Neural progenitor cell (in vitro differentiated cells): ENCODE data around the gene NAP1L4. TPM values are rescaled to one million over a fixed set of nuclear protein-coding genes. Genes with fewer than 3 reads are reported as not detected.

ENCODE experiments used
- DNase-seq: peaks from one replicate; pipeline ENCODE4 v3.0.0-alpha.2; 2016; ENCODE audit warnings: low spot score
- H2AFZ ChIP-seq: fragments of 200-600 bp; sonication (generic); replicated peaks from 2 replicates; pipeline ENCODE4 v1.6.1; 2016; ENCODE audit warnings: antibody characterized with exemption
- H3F3A ChIP-seq: fragments of 200-600 bp; sonication (generic); 2 replicates; pipeline ENCODE4 v1.6.1; 2016; ENCODE audit warnings: antibody characterized with exemption, low read depth
- H3K27ac ChIP-seq: fragments of 200-600 bp; sonication (generic); 2 replicates; pipeline ENCODE4 v1.5.1; 2016; ENCODE audit warnings: mild to moderate bottlenecking
- H3K27me3 ChIP-seq: fragments of 200-600 bp; sonication (generic); 2 replicates; pipeline ENCODE4 v1.6.1; 2016; ENCODE audit warnings: mild to moderate bottlenecking, moderate library complexity
- H3K36me3 ChIP-seq: fragments of 200-600 bp; sonication (generic); 2 replicates; pipeline ENCODE4 v1.5.1; 2016
- H3K4me1 ChIP-seq: fragments of 200-600 bp; sonication (generic); 2 replicates; pipeline ENCODE4 v1.6.1; 2016; ENCODE audit warnings: mixed run types
- H3K4me2 ChIP-seq: fragments of 200-600 bp; sonication (generic); 2 replicates; pipeline ENCODE4 v1.6.1; 2016
- H3K4me3 ChIP-seq: fragments of 200-600 bp; sonication (generic); 2 replicates; pipeline ENCODE4 v1.5.1; 2016
- H3K79me2 ChIP-seq: fragments of 200-600 bp; sonication (generic); 2 replicates; pipeline ENCODE4 v1.6.1; 2016; ENCODE audit warnings: low read depth
- H3K9ac ChIP-seq: fragments of 200-600 bp; sonication (generic); 2 replicates; pipeline ENCODE4 v1.6.1; 2016
- H3K9me3 ChIP-seq: fragments of 200-600 bp; sonication (generic); 2 replicates; pipeline ENCODE4 v1.5.1; 2016; ENCODE audit warnings: low read depth
- H4K20me1 ChIP-seq: fragments of 200-600 bp; sonication (generic); 2 replicates; pipeline ENCODE4 v1.6.1; 2016; ENCODE audit warnings: low read depth
- H3K27ac Mint-ChIP-seq: 3 replicates; pipeline ENCODE4 v1.8.0; 2021; ENCODE audit warnings: mixed read lengths
- H3K27me3 Mint-ChIP-seq: 2 replicates; pipeline ENCODE4 v1.8.0; 2022; ENCODE audit warnings: low read depth, mild to moderate bottlenecking, inconsistent platforms, moderate library complexity, mixed read lengths; ENCODE audit not compliant: insufficient read depth
- H3K36me3 Mint-ChIP-seq: 3 replicates; pipeline ENCODE4 v1.8.0; 2021; ENCODE audit warnings: mixed read lengths
- H3K4me1 Mint-ChIP-seq: 3 replicates; pipeline ENCODE4 v1.8.0; 2021; ENCODE audit warnings: mixed read lengths
- H3K4me3 Mint-ChIP-seq: 3 replicates; pipeline ENCODE4 v1.8.0; 2021; ENCODE audit warnings: mild to moderate bottlenecking, moderate library complexity, mixed read lengths
- H3K9me3 Mint-ChIP-seq: 3 replicates; pipeline ENCODE4 v1.8.0; 2020; ENCODE audit warnings: mixed read lengths
- EZH2 ChIP-seq: fragments of 200-600 bp; sonication (generic); IDR thresholded peaks from 2 replicates; pipeline ENCODE4 v1.6.1; 2017; ENCODE audit warnings: antibody characterized with exemption, mild to moderate bottlenecking, moderate library complexity
- EZH2phosphoT487 ChIP-seq: fragments of 200-600 bp; sonication (generic); IDR thresholded peaks from 2 replicates; pipeline ENCODE4 v1.6.1; 2017; ENCODE audit warnings: antibody characterized with exemption
- total RNA-seq: library from RNA; depleted of rRNA; stranded (reverse); fragments of >200 nt; gene quantifications from 2 replicates; pipeline ENCODE4 v1.2.3, GENCODE V29; 2015; ENCODE audit warnings: low replicate concordance
- TF ChIP-seq, protein P1 (sequence below): fragments of 200-600 bp; sonication (generic); IDR thresholded peaks from 2 replicates; pipeline ENCODE4 v1.5.1; 2017; ENCODE audit warnings: antibody characterized with exemption, mild to moderate bottlenecking

Gene NAP1L4
- total RNA-seq, 1 donor from 2014 or later, result 191 TPM

DNA sequence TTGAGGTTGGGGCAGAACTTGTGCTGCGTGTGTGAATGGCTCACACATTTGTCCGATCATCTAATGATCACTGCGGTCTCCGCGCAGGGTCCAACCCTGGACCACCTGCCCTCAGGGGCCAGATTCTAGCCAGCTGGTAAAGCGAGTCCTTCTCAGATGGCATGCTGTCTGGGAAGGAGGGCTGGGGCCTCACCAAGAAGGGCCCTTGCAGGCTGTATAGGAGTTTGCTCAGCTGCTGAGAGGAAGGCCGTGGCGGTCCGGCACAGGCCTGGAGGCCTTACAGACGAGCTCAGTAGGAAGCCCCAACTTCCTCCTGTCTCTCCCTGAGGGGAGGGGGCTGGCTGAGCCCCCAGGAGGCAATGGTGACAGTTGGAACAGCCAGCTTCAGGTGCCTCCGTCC, 76.7 kb downstream of the NAP1L4 start:
- Mint-ChIP-seq H3K36me3 (no peaks in the 10 kb centered on the region), H3K27me3 (peaks cover 2% of the 10 kb centered on the region), H3K4me1 (peaks cover 9% of the 10 kb centered on the region), H3K4me3 (no peak overlapping the region), H3K9me3 (no peaks in the 10 kb centered on the region), H3K27ac (no peak overlapping the region)
- DNase-seq, result no peak
- Histone ChIP-seq H3K79me2 (no peaks in the 10 kb centered on the region), H3F3A (no peaks in the 10 kb centered on the region), H3K4me1 (no peaks in the 10 kb centered on the region), H3K36me3 (no peaks in the 10 kb centered on the region), H2AFZ (no peak overlapping the region), H3K27me3 (no peaks in the 10 kb centered on the region), H3K4me3 (no peak overlapping the region), H4K20me1 (no peaks in the 10 kb centered on the region), H3K27ac (no peak overlapping the region), H3K9me3 (no peaks in the 10 kb centered on the region), H3K9ac (no peak overlapping the region), H3K4me2 (no peak overlapping the region)
- TF ChIP-seq, protein P1, sequence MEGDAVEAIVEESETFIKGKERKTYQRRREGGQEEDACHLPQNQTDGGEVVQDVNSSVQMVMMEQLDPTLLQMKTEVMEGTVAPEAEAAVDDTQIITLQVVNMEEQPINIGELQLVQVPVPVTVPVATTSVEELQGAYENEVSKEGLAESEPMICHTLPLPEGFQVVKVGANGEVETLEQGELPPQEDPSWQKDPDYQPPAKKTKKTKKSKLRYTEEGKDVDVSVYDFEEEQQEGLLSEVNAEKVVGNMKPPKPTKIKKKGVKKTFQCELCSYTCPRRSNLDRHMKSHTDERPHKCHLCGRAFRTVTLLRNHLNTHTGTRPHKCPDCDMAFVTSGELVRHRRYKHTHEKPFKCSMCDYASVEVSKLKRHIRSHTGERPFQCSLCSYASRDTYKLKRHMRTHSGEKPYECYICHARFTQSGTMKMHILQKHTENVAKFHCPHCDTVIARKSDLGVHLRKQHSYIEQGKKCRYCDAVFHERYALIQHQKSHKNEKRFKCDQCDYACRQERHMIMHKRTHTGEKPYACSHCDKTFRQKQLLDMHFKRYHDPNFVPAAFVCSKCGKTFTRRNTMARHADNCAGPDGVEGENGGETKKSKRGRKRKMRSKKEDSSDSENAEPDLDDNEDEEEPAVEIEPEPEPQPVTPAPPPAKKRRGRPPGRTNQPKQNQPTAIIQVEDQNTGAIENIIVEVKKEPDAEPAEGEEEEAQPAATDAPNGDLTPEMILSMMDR, result no peak
- TF ChIP-seq EZH2, result no peak
- no peak for TF ChIP-seq EZH2phosphoT487

GRCh38 chr11:2914455-2915195, 77.5 kb downstream of the NAP1L4 start:
- H3K9me3 Mint-ChIP-seq, result no peaks in the 10 kb centered on the region
- no peaks in the 10 kb centered on the region for H3F3A ChIP-seq

DNA sequence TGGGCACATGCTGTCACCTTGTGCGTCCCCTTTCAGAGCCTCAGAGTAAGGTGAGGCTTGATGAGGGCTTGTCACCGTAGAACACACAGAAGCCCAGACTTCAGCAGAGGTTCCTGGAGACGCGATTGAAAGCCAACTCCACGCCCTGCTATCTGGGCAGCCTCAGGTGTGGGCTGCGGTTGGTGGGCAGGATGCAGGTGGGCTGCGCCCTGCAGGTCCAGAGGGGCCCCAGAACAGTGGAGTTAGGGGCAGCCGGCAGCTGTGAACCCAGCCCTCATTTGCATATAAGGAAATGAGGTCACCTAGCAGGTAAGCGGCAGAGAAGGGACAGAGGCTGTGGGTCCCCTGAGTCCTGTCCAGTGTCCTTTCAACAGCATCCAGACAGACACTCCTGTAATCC, 78.4 kb downstream of the NAP1L4 start:
- no peaks in the 10 kb centered on the region for H3K4me1 ChIP-seq
- no peak for DNase-seq
- peaks cover 9% of the 10 kb centered on the region for H3K4me1 Mint-ChIP-seq
- no peak overlapping the region for H3K4me2 ChIP-seq
- H3F3A ChIP-seq, result no peaks in the 10 kb centered on the region
- no peaks in the 10 kb centered on the region for H3K36me3 Mint-ChIP-seq
- H3K79me2 ChIP-seq, result no peaks in the 10 kb centered on the region
- no peak overlapping the region for H2AFZ ChIP-seq
- H3K4me3 ChIP-seq, result no peak overlapping the region
- H3K27me3 ChIP-seq, result no peaks in the 10 kb centered on the region
- H3K9me3 Mint-ChIP-seq, result no peaks in the 10 kb centered on the region
- H3K9ac ChIP-seq, result no peak overlapping the region
- TF ChIP-seq EZH2, result no peak
- TF ChIP-seq, protein P1, result no peak
- TF ChIP-seq EZH2phosphoT487, result no peak
- no peaks in the 10 kb centered on the region for H3K9me3 ChIP-seq
- no peaks in the 10 kb centered on the region for H3K36me3 ChIP-seq
- H3K27ac ChIP-seq, result no peak overlapping the region
- no peaks in the 10 kb centered on the region for H4K20me1 ChIP-seq
- H3K27ac Mint-ChIP-seq, result no peak overlapping the region
- H3K27me3 Mint-ChIP-seq, result peaks cover 2% of the 10 kb centered on the region
- H3K4me3 Mint-ChIP-seq, result no peak overlapping the region

More at GRCh38 chr11:2914455-2915195, 77.5 kb downstream of the NAP1L4 start:
- H3K36me3 Mint-ChIP-seq, result no peaks in the 10 kb centered on the region
- Histone ChIP-seq H3K36me3 (no peaks in the 10 kb centered on the region), H3K27me3 (no peaks in the 10 kb centered on the region), H3K79me2 (no peaks in the 10 kb centered on the region), H2AFZ (no peak overlapping the region), H3K9me3 (no peaks in the 10 kb centered on the region), H3K4me2 (no peak overlapping the region), H3K27ac (no peak overlapping the region), H3K4me3 (no peak overlapping the region), H3K4me1 (no peaks in the 10 kb centered on the region), H4K20me1 (no peaks in the 10 kb centered on the region), H3K9ac (no peak overlapping the region)
- DNase-seq, result no peak
- peaks cover 2% of the 10 kb centered on the region for H3K27me3 Mint-ChIP-seq
- H3K4me3 Mint-ChIP-seq, result no peak overlapping the region
- no peak overlapping the region for H3K27ac Mint-ChIP-seq
- TF ChIP-seq, protein P1, result no peak
- no peak for TF ChIP-seq EZH2phosphoT487
- no peak for TF ChIP-seq EZH2
- H3K4me1 Mint-ChIP-seq, result peaks cover 9% of the 10 kb centered on the region
